GM23338 (cell line): ENCODE results near the gene ARHGEF40. TPM values are rescaled to one million over a fixed set of nuclear protein-coding genes. Genes with fewer than 3 reads are reported as not detected.

Source experiments
- ATAC-seq: fragments of 200-7000 bp; cut with Tn5 transposase; 3 replicates; pipeline ENCODE4 v1.9.1; 2020
- DNase-seq: peaks from one replicate; pipeline ENCODE4 v3.0.0-alpha.2; 2015; ENCODE audit warnings: low spot score
- H2AFZ ChIP-seq: fragments of 200-600 bp; sonication (generic); 2 replicates; pipeline ENCODE4 v1.8.0; 2016; ENCODE audit warnings: antibody characterized with exemption, mild to moderate bottlenecking, moderate library complexity
- H3F3A ChIP-seq: fragments of 200-600 bp; sonication (generic); replicated peaks from 2 replicates; pipeline ENCODE4 v1.8.0; 2017; ENCODE audit warnings: antibody characterized with exemption, mixed run types, low read depth
- H3K27ac ChIP-seq: fragments of 200-600 bp; sonication (generic); 2 replicates; pipeline ENCODE4 v1.6.1; 2016; ENCODE audit warnings: low read depth
- H3K27me3 ChIP-seq: fragments of 200-600 bp; sonication (generic); 2 replicates; pipeline ENCODE4 v1.8.0; 2016; ENCODE audit warnings: mild to moderate bottlenecking, mixed run types, moderate library complexity; ENCODE audit not compliant: insufficient read depth
- H3K36me3 ChIP-seq: fragments of 200-600 bp; sonication (generic); 2 replicates; pipeline ENCODE4 v1.8.0; 2016; ENCODE audit warnings: mild to moderate bottlenecking; ENCODE audit not compliant: insufficient read depth
- H3K4me1 ChIP-seq: fragments of 200-600 bp; sonication (generic); 2 replicates; pipeline ENCODE4 v1.8.0; 2016; ENCODE audit warnings: mild to moderate bottlenecking, moderate library complexity; ENCODE audit not compliant: insufficient read depth
- H3K4me2 ChIP-seq: fragments of 200-600 bp; sonication (generic); 2 replicates; pipeline ENCODE4 v1.7.1; 2017; ENCODE audit warnings: mixed run types
- H3K4me3 ChIP-seq: fragments of 200-600 bp; sonication (generic); 2 replicates; pipeline ENCODE4 v1.6.1; 2016; ENCODE audit warnings: mixed run types
- H3K79me2 ChIP-seq: fragments of 200-600 bp; sonication (generic); replicated peaks from 2 replicates; pipeline ENCODE4 v1.8.0; 2017; ENCODE audit warnings: mild to moderate bottlenecking; ENCODE audit not compliant: insufficient read depth
- H3K9me2 ChIP-seq: fragments of 200-600 bp; sonication (generic); 2 replicates; pipeline ENCODE4 v1.8.0; 2017; ENCODE audit not compliant: insufficient read depth
- H4K20me1 ChIP-seq: fragments of 200-600 bp; sonication (generic); replicated peaks from 2 replicates; pipeline ENCODE4 v1.8.0; 2017; ENCODE audit warnings: mild to moderate bottlenecking; ENCODE audit not compliant: insufficient read depth
- H3K27ac Mint-ChIP-seq: 2 replicates; pipeline ENCODE4 v1.8.0; 2020; ENCODE audit warnings: inconsistent platforms, mild to moderate bottlenecking, moderate library complexity, mixed read lengths
- H3K27me3 Mint-ChIP-seq: 3 replicates; pipeline ENCODE4 v1.8.0; 2022; ENCODE audit warnings: low read depth, mild to moderate bottlenecking, moderate library complexity, mixed read lengths, inconsistent platforms; ENCODE audit not compliant: insufficient read depth, poor library complexity
- H3K36me3 Mint-ChIP-seq: 3 replicates; pipeline ENCODE4 v1.8.0; 2021; ENCODE audit warnings: low read depth, mild to moderate bottlenecking, inconsistent platforms, moderate library complexity, mixed read lengths
- H3K4me1 Mint-ChIP-seq: 3 replicates; pipeline ENCODE4 v1.8.0; 2020; ENCODE audit warnings: mild to moderate bottlenecking, inconsistent platforms, mixed read lengths
- H3K4me3 Mint-ChIP-seq: 3 replicates; pipeline ENCODE4 v1.8.0; 2021; ENCODE audit warnings: moderate library complexity, mild to moderate bottlenecking, inconsistent platforms, mixed read lengths
- H3K9me3 Mint-ChIP-seq: 3 replicates; pipeline ENCODE4 v1.8.0; 2020; ENCODE audit warnings: moderate library complexity, mild to moderate bottlenecking, inconsistent platforms, mixed read lengths
- CREB1 ChIP-seq: fragments of 250-450 bp; sonication (Bioruptor Pico); IDR thresholded peaks from 2 replicates; pipeline ENCODE4 v1.5.0; 2020; ENCODE audit warnings: low read depth, mild to moderate bottlenecking, moderate library complexity
- CTCF ChIP-seq, 2 experiments: fragments of 200-600 bp in 1 of 2; sonication (generic) in 1 of 2; conservative IDR thresholded peaks; 2 replicates each; pipeline versions ENCODE4 v1.5.1 to v1.6.1; 2016 to 2017; ENCODE audit warnings: antibody characterized with exemption in 2 of 2, low read depth in 2 of 2, mild to moderate bottlenecking in 2 of 2, moderate library complexity in 1 of 2
- EZH2 ChIP-seq: fragments of 200-600 bp; sonication (generic); IDR thresholded peaks from one replicate; pipeline ENCODE4 v1.8.0; 2017; ENCODE audit warnings: antibody characterized with exemption, mild to moderate bottlenecking, low read depth; ENCODE audit not compliant: unreplicated experiment
- EZH2phosphoT487 ChIP-seq: fragments of 200-600 bp; sonication (generic); IDR thresholded peaks from one replicate; pipeline ENCODE4 v1.8.1; 2018; ENCODE audit warnings: antibody characterized with exemption; ENCODE audit not compliant: unreplicated experiment
- JUNB ChIP-seq: IDR thresholded peaks from one replicate; pipeline ENCODE4 v1.6.1; 2016; ENCODE audit warnings: antibody characterized with exemption; ENCODE audit not compliant: unreplicated experiment
- POLR2AphosphoS5 ChIP-seq: IDR thresholded peaks from 2 replicates; pipeline ENCODE4 v1.6.1; 2016; ENCODE audit warnings: antibody characterized with exemption, low read depth
- STAT1 ChIP-seq: IDR thresholded peaks from one replicate; pipeline ENCODE4 v1.6.1; 2016; ENCODE audit warnings: antibody characterized with exemption; ENCODE audit not compliant: unreplicated experiment
- ZNF114 ChIP-seq: fragments of 250-450 bp; sonication (Bioruptor Pico); IDR thresholded peaks from 2 replicates; pipeline ENCODE4 v1.5.0; 2020; ENCODE audit warnings: mild to moderate bottlenecking, moderate library complexity
- ZNF331 ChIP-seq: fragments of 250-450 bp; sonication (Bioruptor Pico); IDR thresholded peaks from 2 replicates; pipeline ENCODE4 v1.5.0; 2020; ENCODE audit warnings: low read depth, mild to moderate bottlenecking, moderate library complexity
- polyA plus RNA-seq: library from polyadenylated mRNA; unstranded; fragments of >200 nt; fragmentation: Nextera tagmentation; extraction: Ambion mirVana; gene quantifications from 2 replicates; pipeline ENCODE4 v1.2.1, GENCODE V29; 2016
- total RNA-seq: library from RNA; depleted of rRNA; stranded (reverse); fragments of >200 nt; shearing (Covaris generic); gene quantifications from 2 replicates; pipeline ENCODE4 v1.2.3, GENCODE V29; 2014
- TF ChIP-seq, protein P1 (sequence below): IDR thresholded peaks from one replicate; pipeline ENCODE4 v1.6.1; 2018; ENCODE audit warnings: antibody characterized with exemption; ENCODE audit not compliant: unreplicated experiment
- TF ChIP-seq, protein P2 (sequence below): IDR thresholded peaks from 2 replicates; pipeline ENCODE4 v1.6.1; 2016; ENCODE audit warnings: antibody characterized with exemption

The ARHGEF40 gene
- total and polyA plus RNA-seq, 2 experiments from 2014 or later: 17.7 to 44.6 TPM

DNA sequence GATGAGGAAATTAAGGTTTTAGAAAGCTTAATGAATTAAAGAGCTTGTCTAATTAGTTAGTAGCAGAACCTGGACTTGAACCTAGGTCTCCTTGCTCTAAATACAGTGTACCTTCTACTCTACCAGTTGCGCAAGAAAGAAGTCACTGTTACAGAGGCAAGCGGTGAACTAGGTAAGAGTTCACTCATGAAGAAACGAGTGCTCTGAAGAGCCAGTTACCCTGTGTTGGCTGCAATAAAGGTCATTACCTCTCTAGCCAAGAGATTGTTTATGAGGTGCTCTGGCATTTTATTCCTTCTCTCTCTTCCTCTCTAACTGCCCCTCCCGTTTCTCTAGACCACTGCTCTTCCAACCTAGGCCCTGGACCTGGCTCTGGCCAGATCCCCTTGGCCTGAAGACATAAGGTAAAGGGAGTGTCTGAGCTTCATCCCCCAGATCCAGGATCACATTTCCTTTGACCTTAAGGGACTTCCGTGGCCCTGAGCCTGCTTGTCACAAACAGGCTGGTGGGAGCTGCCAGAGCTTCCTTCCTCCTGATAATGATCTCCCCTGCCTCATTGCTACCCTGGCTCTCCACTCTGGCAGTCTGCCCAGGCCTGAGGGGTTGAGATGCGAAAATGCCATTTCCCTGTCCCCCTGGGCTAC is 26.0 kb upstream of the ARHGEF40 start (continued):
- TF ChIP-seq, protein P1, sequence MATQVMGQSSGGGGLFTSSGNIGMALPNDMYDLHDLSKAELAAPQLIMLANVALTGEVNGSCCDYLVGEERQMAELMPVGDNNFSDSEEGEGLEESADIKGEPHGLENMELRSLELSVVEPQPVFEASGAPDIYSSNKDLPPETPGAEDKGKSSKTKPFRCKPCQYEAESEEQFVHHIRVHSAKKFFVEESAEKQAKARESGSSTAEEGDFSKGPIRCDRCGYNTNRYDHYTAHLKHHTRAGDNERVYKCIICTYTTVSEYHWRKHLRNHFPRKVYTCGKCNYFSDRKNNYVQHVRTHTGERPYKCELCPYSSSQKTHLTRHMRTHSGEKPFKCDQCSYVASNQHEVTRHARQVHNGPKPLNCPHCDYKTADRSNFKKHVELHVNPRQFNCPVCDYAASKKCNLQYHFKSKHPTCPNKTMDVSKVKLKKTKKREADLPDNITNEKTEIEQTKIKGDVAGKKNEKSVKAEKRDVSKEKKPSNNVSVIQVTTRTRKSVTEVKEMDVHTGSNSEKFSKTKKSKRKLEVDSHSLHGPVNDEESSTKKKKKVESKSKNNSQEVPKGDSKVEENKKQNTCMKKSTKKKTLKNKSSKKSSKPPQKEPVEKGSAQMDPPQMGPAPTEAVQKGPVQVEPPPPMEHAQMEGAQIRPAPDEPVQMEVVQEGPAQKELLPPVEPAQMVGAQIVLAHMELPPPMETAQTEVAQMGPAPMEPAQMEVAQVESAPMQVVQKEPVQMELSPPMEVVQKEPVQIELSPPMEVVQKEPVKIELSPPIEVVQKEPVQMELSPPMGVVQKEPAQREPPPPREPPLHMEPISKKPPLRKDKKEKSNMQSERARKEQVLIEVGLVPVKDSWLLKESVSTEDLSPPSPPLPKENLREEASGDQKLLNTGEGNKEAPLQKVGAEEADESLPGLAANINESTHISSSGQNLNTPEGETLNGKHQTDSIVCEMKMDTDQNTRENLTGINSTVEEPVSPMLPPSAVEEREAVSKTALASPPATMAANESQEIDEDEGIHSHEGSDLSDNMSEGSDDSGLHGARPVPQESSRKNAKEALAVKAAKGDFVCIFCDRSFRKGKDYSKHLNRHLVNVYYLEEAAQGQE: no peak
- TF ChIP-seq JUNB (no peak), CREB1 (CRISPR knock-in tag) (no peak), STAT1 (no peak)

DNA sequence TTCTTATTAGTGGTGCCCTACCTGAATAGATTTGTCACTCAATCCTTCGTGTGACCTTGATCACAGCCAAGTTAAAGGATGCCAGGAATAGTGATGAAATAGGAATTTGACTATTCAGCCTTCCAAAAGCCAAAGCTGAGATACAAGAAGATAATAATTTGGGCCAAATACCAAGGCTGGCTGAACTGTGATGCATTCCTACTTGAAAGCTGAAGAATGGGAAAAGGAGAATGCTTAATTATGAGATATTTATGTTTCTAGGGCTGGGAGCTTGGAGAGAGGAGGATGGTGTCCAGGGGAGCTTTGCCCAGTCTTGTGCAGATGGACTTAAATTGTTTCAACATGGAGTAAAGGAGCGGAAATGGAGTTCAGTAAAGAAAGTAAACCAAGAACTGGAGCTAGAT is 22.7 kb upstream of the ARHGEF40 start:
- Mint-ChIP-seq H3K27me3 (peaks cover 2% of the 10 kb centered on the region), H3K4me1 (no peaks in the 10 kb centered on the region; the same call in 2 of the 3 replicates), H3K27ac (no peak overlapping the region), H3K9me3 (no peaks in the 10 kb centered on the region; the same call in 2 of the 3 replicates), H3K4me3 (no peak overlapping the region), H3K36me3 (no peaks in the 10 kb centered on the region)
- ATAC-seq: no peak
- Histone ChIP-seq H3K4me3 (no peak overlapping the region), H2AFZ (no peak overlapping the region; the same call in 1 of the 2 replicates), H3K4me1 (no peaks in the 10 kb centered on the region), H3K27me3 (no peaks in the 10 kb centered on the region), H3K79me2 (no peaks in the 10 kb centered on the region), H3K9me2 (no peaks in the 10 kb centered on the region; the same call in 1 of the 2 replicates), H3K4me2 (no peak overlapping the region), H3K36me3 (no peaks in the 10 kb centered on the region), H3K27ac (no peak overlapping the region), H4K20me1 (no peaks in the 10 kb centered on the region), H3F3A (no peaks in the 10 kb centered on the region)
- TF ChIP-seq CREB1 (CRISPR knock-in tag): no peak
- TF ChIP-seq, protein P2, sequence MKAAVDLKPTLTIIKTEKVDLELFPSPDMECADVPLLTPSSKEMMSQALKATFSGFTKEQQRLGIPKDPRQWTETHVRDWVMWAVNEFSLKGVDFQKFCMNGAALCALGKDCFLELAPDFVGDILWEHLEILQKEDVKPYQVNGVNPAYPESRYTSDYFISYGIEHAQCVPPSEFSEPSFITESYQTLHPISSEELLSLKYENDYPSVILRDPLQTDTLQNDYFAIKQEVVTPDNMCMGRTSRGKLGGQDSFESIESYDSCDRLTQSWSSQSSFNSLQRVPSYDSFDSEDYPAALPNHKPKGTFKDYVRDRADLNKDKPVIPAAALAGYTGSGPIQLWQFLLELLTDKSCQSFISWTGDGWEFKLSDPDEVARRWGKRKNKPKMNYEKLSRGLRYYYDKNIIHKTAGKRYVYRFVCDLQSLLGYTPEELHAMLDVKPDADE: no peak
- TF ChIP-seq, protein P1: no peak
- no peak for TF ChIP-seq ZNF114 (CRISPR knock-in tag)
- no peak for TF ChIP-seq ZNF331 (CRISPR knock-in tag)
- no peak for TF ChIP-seq STAT1
- TF ChIP-seq CTCF (conservative IDR thresholded peaks at IDR 0.05; ENCODE audit: low read depth in 2 of 2): no peak
- TF ChIP-seq EZH2phosphoT487: no peak
- no peak for TF ChIP-seq POLR2AphosphoS5
- TF ChIP-seq JUNB: no peak
- no peak for TF ChIP-seq EZH2
- DNase-seq: no peak
